Motor neuron (in vitro differentiated cells): ENCODE data around the gene ZNF714. TPM values are rescaled to one million over a fixed set of nuclear protein-coding genes. Genes with fewer than 3 reads are reported as not detected.

ENCODE experiments used
- ATAC-seq, 8 experiments: fragments of 200-7000 bp; cut with Tn5 transposase; replicated peaks in 6 of 8; 2 replicates each; pipeline ENCODE4 v1.8.0; 2021; ENCODE audit warnings: mild to moderate bottlenecking in 8 of 8, moderate library complexity in 8 of 8
- H3K27ac ChIP-seq, 2 donors: fragments of 250-450 bp; sonication (Bioruptor Pico); 2 replicates each; pipeline ENCODE4 v1.9.0; 2021; ENCODE audit warnings: antibody characterized with exemption in 2 of 2, mild to moderate bottlenecking in 2 of 2, moderate library complexity in 1 of 2
- H3K4me1 ChIP-seq, 2 donors: fragments of 250-450 bp; sonication (Bioruptor Pico); replicated peaks in 1 of 2; 2 replicates each; pipeline ENCODE4 v1.6.1; 2021; ENCODE audit warnings: antibody characterized with exemption in 2 of 2, mild to moderate bottlenecking in 2 of 2, moderate library complexity in 1 of 2
- H3K4me3 ChIP-seq, 5 donors: fragments of 250-450 bp; sonication (Bioruptor Pico); 2 replicates each; pipeline ENCODE4 v1.9.0; 2021; ENCODE audit warnings: antibody characterized with exemption in 5 of 5, mild to moderate bottlenecking in 5 of 5, moderate library complexity in 4 of 5
- WGBS, 10 experiments: fragments of 450-650 bp; shearing (Covaris generic); methylation state at CpG; one replicate each; pipeline ENCODE4 v1.0.0; 2022; 5-methylcytosine and 5-hydroxymethylcytosine counted together
- in situ Hi-C, 9 experiments: fragments of 400-800 bp; cut with MboI; loops; one replicate each; pipeline ENCODE4 v1.15.0; 2021; ENCODE audit warnings: low sequenced_read_pairs in 9 of 9, low pct_unique_long_range_greater_than_20kb in 2 of 9; ENCODE audit not compliant: unreplicated experiment in 9 of 9
- total RNA-seq, 8 experiments: library from RNA; unstranded; fragments of 300-600 nt; gene quantifications; 2 replicates each; pipeline versions ENCODE4 v1.2.3 to v1.2.4, GENCODE V29; 2022

Gene ZNF714
- total RNA-seq, 8 experiments from 2014 or later, result 2.7 to 18.4 (median 14.3) TPM

GRCh38 chr19:21141787-21142464, 59.9 kb downstream of the ZNF714 start, which contains the start of gene ZNF431:
Gene ZNF431 (plus strand): TSS chr19:21142040. CDS start chr19:21142184, 144 bp downstream.
- 0 to 6% (median 0%) methylated on average over 1 to 9 of the region's 30 CpGs; no CpG with 5 or more reads in 2 of the 10 experiments for whole genome bisulfite sequencing, 10 experiments
- H3K27ac ChIP-seq, result peak within 1 kb of the TSS; percentile 89 to 91
- in situ Hi-C loops, result no loop called here
- H3K4me3 ChIP-seq, result peak within 1 kb of the TSS; percentile 70 to 90 (median 82)
- H3K4me1 ChIP-seq, result peaks cover 0 to 2% of the 10 kb centered on the region in 2 donors
- ATAC-seq, result peak; percentile 94 to 100 (median 100)

- Histone ChIP-seq H3K4me1 (peaks cover 0 to 2% of the 10 kb centered on the region in 2 donors), H3K27ac (no peak overlapping the region), H3K4me3 (peak overlapping the region in 1 of 5 donors; percentile 90)
- WGBS, 10 experiments, result 49 to 100% (median 92%) methylated on average over 2 to 5 of the region's 5 CpGs
- ATAC-seq, result no peak
- in situ Hi-C loops, result no loop called here
These were observed 61.4 kb downstream of the ZNF714 start for GRCh38 chr19:21143428-21143827.

GRCh38 chr19:21143854-21144253, 61.9 kb downstream of the ZNF714 start:
- Histone ChIP-seq H3K27ac (no peak overlapping the region), H3K4me1 (peaks cover 0 to 2% of the 10 kb centered on the region in 2 donors), H3K4me3 (no peak overlapping the region)
- 45 to 100% (median 91%) methylated on average over 1 of the region's 1 CpG; no CpG with 5 or more reads in 2 of the 10 experiments for WGBS, 10 experiments
- ATAC-seq, result peak in 2 of 8 experiments; percentile 3 to 31
- in situ Hi-C loops, result no loop called here

GRCh38 chr19:21147540-21147939, 65.5 kb downstream of the ZNF714 start:
- in situ Hi-C loops, result no loop called here

GRCh38 chr19:21148681-21149080, 66.7 kb downstream of the ZNF714 start:
- Histone ChIP-seq H3K27ac (no peak overlapping the region), H3K4me1 (no peaks in the 10 kb centered on the region), H3K4me3 (no peak overlapping the region)
- ATAC-seq, result no peak
- in situ Hi-C loops, result no loop called here

More at GRCh38 chr19:21147540-21147939, 65.5 kb downstream of the ZNF714 start:
- WGBS, 10 experiments, result 50 to 100% (median 100%) methylated on average over 1 of the region's 1 CpG; no CpG with 5 or more reads in 3 of the 10 experiments
- Histone ChIP-seq H3K27ac (no peak overlapping the region), H3K4me1 (no peaks in the 10 kb centered on the region), H3K4me3 (no peak overlapping the region)
- ATAC-seq, result no peak

- no peak for ATAC-seq
- Histone ChIP-seq H3K27ac (no peak overlapping the region), H3K4me1 (no peaks in the 10 kb centered on the region), H3K4me3 (no peak overlapping the region)
- in situ Hi-C loops, result no loop called here
- 95 to 100% (median 100%) methylated on average over 1 to 4 of the region's 6 CpGs; no CpG with 5 or more reads in 6 of the 10 experiments for WGBS, 10 experiments
These were observed 67.9 kb downstream of the ZNF714 start for GRCh38 chr19:21149877-21150276.

- ATAC-seq, result no peak
- in situ Hi-C loops, result no loop called here
- Histone ChIP-seq H3K4me3 (no peak overlapping the region), H3K27ac (no peak overlapping the region), H3K4me1 (no peaks in the 10 kb centered on the region)
- WGBS, 10 experiments, result 80 to 100% (median 100%) methylated on average over 1 of the region's 1 CpG; no CpG with 5 or more reads in 5 of the 10 experiments
These were observed 69.5 kb downstream of the ZNF714 start for GRCh38 chr19:21151460-21151859.

- in situ Hi-C loops, result no loop called here
- WGBS, 10 experiments, result 56 to 100% (median 100%) methylated on average over 1 of the region's 1 CpG; no CpG with 5 or more reads in 5 of the 10 experiments
- Histone ChIP-seq H3K4me1 (no peaks in the 10 kb centered on the region), H3K4me3 (no peak overlapping the region), H3K27ac (no peak overlapping the region)
- no peak for ATAC-seq
These were observed 76.6 kb downstream of the ZNF714 start for GRCh38 chr19:21158523-21159135.

GRCh38 chr19:21164541-21164940, 82.5 kb downstream of the ZNF714 start:
- 78 to 100% (median 93%) methylated on average over 1 to 5 of the region's 5 CpGs; no CpG with 5 or more reads in 2 of the 10 experiments for WGBS, 10 experiments
- no peak for ATAC-seq
- Histone ChIP-seq H3K4me3 (no peak overlapping the region), H3K4me1 (no peaks in the 10 kb centered on the region), H3K27ac (no peak overlapping the region)
- in situ Hi-C loops, result no loop called here

GRCh38 chr19:21166436-21166835, 84.4 kb downstream of the ZNF714 start:
- Histone ChIP-seq H3K4me1 (no peaks in the 10 kb centered on the region), H3K27ac (no peak overlapping the region), H3K4me3 (no peak overlapping the region)
- 40 to 100% (median 98%) methylated on average over 1 to 2 of the region's 2 CpGs; no CpG with 5 or more reads in 2 of the 10 experiments for WGBS, 10 experiments
- in situ Hi-C loops, result no loop called here
- ATAC-seq, result no peak

Other genes with a start within 250 kb of the ZNF714 start
- gene ZNF85, start 159.0 kb upstream of the ZNF714 start, total RNA-seq, result 10 to 100 TPM in 4 of 8 experiments, 1 to 10 TPM in 4; 2.5 to 16.0 (median 11.5) TPM
- gene ZNF430, start 61.5 kb upstream of the ZNF714 start, total RNA-seq, result 10 to 100 TPM in 2 of 8 experiments, 1 to 10 TPM in 6; 6.0 to 15.0 (median 9.1) TPM
- gene ZNF431, start 59.8 kb downstream of the ZNF714 start, total RNA-seq, result 10 to 100 TPM in 7 of 8 experiments, 1 to 10 TPM in 1; 7.9 to 21.3 (median 13.7) TPM
- 10 to 100 TPM in 7 of 8 experiments, 1 to 10 TPM in 1; 6.1 to 24.6 (median 21.4) TPM for gene ZNF708, start 247.2 kb downstream of the ZNF714 start, total RNA-seq